ENCODE measurements around the gene PMPCA. TPM values are rescaled to one million over a fixed set of nuclear protein-coding genes. Genes with fewer than 3 reads are reported as not detected.

The PMPCA gene
- total RNA-seq, 1 donor from 2014 or later, result 61.3 TPM

GRCh38 chr9:136366826-136367225 is 43.6 kb upstream of the PMPCA start:
- Mint-ChIP-seq H3K27me3 (ENCODE audit: unreplicated experiment) (peaks cover 13% of the 10 kb centered on the region), H3K27ac (ENCODE audit: unreplicated experiment) (no peak overlapping the region), H3K36me3 (ENCODE audit: low read depth, unreplicated experiment) (peaks cover 6% of the 10 kb centered on the region), H3K9me3 (ENCODE audit: unreplicated experiment) (no peaks in the 10 kb centered on the region), H3K4me3 (ENCODE audit: unreplicated experiment) (no peak overlapping the region), H3K4me1 (ENCODE audit: unreplicated experiment) (no peaks in the 10 kb centered on the region)
- no peak for DNase-seq (ENCODE audit: low spot score)
- no peak for TF ChIP-seq CTCF (IDR thresholded peaks at IDR 0.05; ENCODE audit: unreplicated experiment)

GRCh38 chr9:136367296-136368145 is 42.9 kb upstream of the PMPCA start:
- peaks cover 13% of the 10 kb centered on the region for H3K27me3 Mint-ChIP-seq (ENCODE audit: unreplicated experiment)
- TF ChIP-seq CTCF (IDR thresholded peaks at IDR 0.05; ENCODE audit: unreplicated experiment), result no peak
- no peak for DNase-seq (ENCODE audit: low spot score)
- no peaks in the 10 kb centered on the region for H3K9me3 Mint-ChIP-seq (ENCODE audit: unreplicated experiment)
- H3K36me3 Mint-ChIP-seq (ENCODE audit: low read depth, unreplicated experiment), result peaks cover 3% of the 10 kb centered on the region
- no peak overlapping the region for H3K27ac Mint-ChIP-seq (ENCODE audit: unreplicated experiment)
- no peak overlapping the region for H3K4me3 Mint-ChIP-seq (ENCODE audit: unreplicated experiment)
- no peaks in the 10 kb centered on the region for H3K4me1 Mint-ChIP-seq (ENCODE audit: unreplicated experiment)

- Mint-ChIP-seq H3K4me1 (ENCODE audit: unreplicated experiment) (peaks cover 4% of the 10 kb centered on the region), H3K4me3 (ENCODE audit: unreplicated experiment) (no peak overlapping the region), H3K36me3 (ENCODE audit: low read depth, unreplicated experiment) (no peaks in the 10 kb centered on the region)
These were observed 42.3 kb upstream of the PMPCA start for GRCh38 chr9:136368190-136368589.

GRCh38 chr9:136370037-136370436 is 40.4 kb upstream of the PMPCA start:
- H3K27me3 Mint-ChIP-seq (ENCODE audit: unreplicated experiment), result peaks cover 16% of the 10 kb centered on the region
- no peak overlapping the region for H3K27ac Mint-ChIP-seq (ENCODE audit: unreplicated experiment)
- H3K36me3 Mint-ChIP-seq (ENCODE audit: low read depth, unreplicated experiment), result no peaks in the 10 kb centered on the region
- H3K4me1 Mint-ChIP-seq (ENCODE audit: unreplicated experiment), result peaks cover 6% of the 10 kb centered on the region
- TF ChIP-seq CTCF (IDR thresholded peaks at IDR 0.05; ENCODE audit: unreplicated experiment), result no peak
- no peak for DNase-seq (ENCODE audit: low spot score)
- H3K9me3 Mint-ChIP-seq (ENCODE audit: unreplicated experiment), result no peaks in the 10 kb centered on the region
- H3K4me3 Mint-ChIP-seq (ENCODE audit: unreplicated experiment), result no peak overlapping the region

More at GRCh38 chr9:136368190-136368589, 42.3 kb upstream of the PMPCA start:
- TF ChIP-seq CTCF (IDR thresholded peaks at IDR 0.05; ENCODE audit: unreplicated experiment), result no peak
- H3K27me3 Mint-ChIP-seq (ENCODE audit: unreplicated experiment), result peaks cover 12% of the 10 kb centered on the region
- H3K9me3 Mint-ChIP-seq (ENCODE audit: unreplicated experiment), result no peaks in the 10 kb centered on the region
- H3K27ac Mint-ChIP-seq (ENCODE audit: unreplicated experiment), result no peak overlapping the region
- DNase-seq (ENCODE audit: low spot score), result no peak

Measured in endothelial cell (in vitro differentiated cells).